Lower lobe of right lung (tissue), 2 donors: ENCODE data around the gene ASIP. TPM values are rescaled to one million over a fixed set of nuclear protein-coding genes. Genes with fewer than 3 reads are reported as not detected.
"Not testable (repeated sequence)": the region's sequence is repeated elsewhere in the genome, so short reads cannot be mapped to it uniquely, and the experiment has no call there.

Experiments used
- ATAC-seq, 2 donors: fragments of 200-7000 bp; cut with Tn5 transposase; one replicate each; pipeline ENCODE4 v1.9.1; 2020 to 2022; ENCODE audit warnings: mild to moderate bottlenecking in 2 of 2, moderate library complexity in 2 of 2
- DNase-seq: peaks from one replicate; pipeline ENCODE4 v3.0.0-alpha.2; 2020
- H3K27ac ChIP-seq: fragments of 200-600 bp; one replicate; pipeline ENCODE4 v1.8.0; 2022
- H3K27me3 ChIP-seq: fragments of 200-600 bp; one replicate; pipeline ENCODE4 v1.8.0; 2022; ENCODE audit warnings: low read depth
- H3K36me3 ChIP-seq: fragments of 200-600 bp; one replicate; pipeline ENCODE4 v1.8.0; 2022; ENCODE audit warnings: mild to moderate bottlenecking
- H3K4me1 ChIP-seq: fragments of 200-600 bp; one replicate; pipeline ENCODE4 v1.8.0; 2022
- H3K4me3 ChIP-seq: fragments of 200-600 bp; one replicate; pipeline ENCODE4 v1.8.0; 2022; ENCODE audit warnings: mild to moderate bottlenecking
- H3K9me3 ChIP-seq: fragments of 200-600 bp; one replicate; pipeline ENCODE4 v1.8.0; 2022
- CTCF ChIP-seq: fragments of 200-600 bp; IDR thresholded peaks from one replicate; pipeline ENCODE4 v1.8.0; 2022; ENCODE audit warnings: antibody characterized with exemption, mild to moderate bottlenecking
- intact Hi-C: fragments of 100-400 bp; cut with DNase I; formaldehyde crosslinking; loops from one replicate; pipeline ENCODE4 v1.11.0; 2022
- total RNA-seq: library from RNA; stranded (reverse); fragmentation: NEBNext Ultra II Directional; extraction: Animal tissue kit (Norgen Biotek cat#: 25700); gene quantifications from one replicate; pipeline ENCODE4 v1.2.1, GENCODE V29; 2021
- donor health status: DM: no; HTN: yes; CAD: no; lungs with severe emphysema.

ASIP gene
- total RNA-seq, 1 donor from 2014 or later, result not detected

- intact Hi-C loops, result no loop called here
- Histone ChIP-seq H3K4me1 (no peaks in the 10 kb centered on the region), H3K4me3 (no peak overlapping the region), H3K9me3 (no peaks in the 10 kb centered on the region), H3K27me3 (no peaks in the 10 kb centered on the region), H3K36me3 (no peaks in the 10 kb centered on the region), H3K27ac (no peak overlapping the region)
- no peak for DNase-seq
- ATAC-seq, result no peak
- no peak for TF ChIP-seq CTCF
Observed at GRCh38 chr20:34254979-34255378, 13.8 kb downstream of the ASIP start.

- H3K36me3 ChIP-seq, result no peaks in the 10 kb centered on the region
- H3K9me3 ChIP-seq, result no peaks in the 10 kb centered on the region
- H3K27me3 ChIP-seq, result no peaks in the 10 kb centered on the region
- no peak for DNase-seq
- no peak for ATAC-seq
- H3K4me3 ChIP-seq, result no peak overlapping the region
- intact Hi-C loops, result no loop called here
- no peak overlapping the region for H3K27ac ChIP-seq
- no peak for TF ChIP-seq CTCF
- no peaks in the 10 kb centered on the region for H3K4me1 ChIP-seq
Observed at GRCh38 chr20:34256629-34257124, 15.5 kb downstream of the ASIP start.

- H3K9me3 ChIP-seq, result no peaks in the 10 kb centered on the region
- no peak overlapping the region for H3K27ac ChIP-seq
- intact Hi-C loops, result no loop called here
- DNase-seq (no peak), ATAC-seq (no peak)
- no peak overlapping the region for H3K4me3 ChIP-seq
- no peaks in the 10 kb centered on the region for H3K36me3 ChIP-seq
- no peak for TF ChIP-seq CTCF
- H3K27me3 ChIP-seq, result no peaks in the 10 kb centered on the region
- H3K4me1 ChIP-seq, result peaks cover 9% of the 10 kb centered on the region
Observed at GRCh38 chr20:34260208-34260942, 19.2 kb downstream of the ASIP start.

GRCh38 chr20:34262488-34263288 is 21.5 kb downstream of the ASIP start:
- no peak for TF ChIP-seq CTCF
- ATAC-seq, result peak; percentile 81 to 83
- Histone ChIP-seq H3K27me3 (no peaks in the 10 kb centered on the region), H3K4me1 (peaks cover 9% of the 10 kb centered on the region), H3K36me3 (no peaks in the 10 kb centered on the region), H3K27ac (peak overlapping the region; percentile 84), H3K4me3 (no peak overlapping the region), H3K9me3 (no peaks in the 10 kb centered on the region)
- intact Hi-C loops, result no loop called here
- no peak for DNase-seq

- intact Hi-C loops, H3K36me3 ChIP-seq, H3K9me3 ChIP-seq, H3K27ac ChIP-seq, H3K4me1 ChIP-seq, DNase-seq, H3K4me3 ChIP-seq, H3K27me3 ChIP-seq, ATAC-seq: not testable (repeated sequence)
Observed at GRCh38 chr20:34263468-34263867, 22.2 kb downstream of the ASIP start.

GRCh38 chr20:34264141-34264540 is 22.9 kb downstream of the ASIP start:
- no peak overlapping the region for H3K27ac ChIP-seq
- H3K4me1 ChIP-seq, result peaks cover 15% of the 10 kb centered on the region
- intact Hi-C loops, result no loop called here
- no peak for DNase-seq
- no peaks in the 10 kb centered on the region for H3K36me3 ChIP-seq
- H3K4me3 ChIP-seq, result no peak overlapping the region
- no peak for TF ChIP-seq CTCF
- H3K9me3 ChIP-seq, result no peaks in the 10 kb centered on the region
- no peak for ATAC-seq
- no peaks in the 10 kb centered on the region for H3K27me3 ChIP-seq
